ENCODE measurements around the gene PRKCZ. TPM values are rescaled to one million over a fixed set of nuclear protein-coding genes. Genes with fewer than 3 reads are reported as not detected.

Gene PRKCZ
- total and polyA plus RNA-seq, 12 donors: 8.4 to 18.4 (median 14.5) TPM

DNA sequence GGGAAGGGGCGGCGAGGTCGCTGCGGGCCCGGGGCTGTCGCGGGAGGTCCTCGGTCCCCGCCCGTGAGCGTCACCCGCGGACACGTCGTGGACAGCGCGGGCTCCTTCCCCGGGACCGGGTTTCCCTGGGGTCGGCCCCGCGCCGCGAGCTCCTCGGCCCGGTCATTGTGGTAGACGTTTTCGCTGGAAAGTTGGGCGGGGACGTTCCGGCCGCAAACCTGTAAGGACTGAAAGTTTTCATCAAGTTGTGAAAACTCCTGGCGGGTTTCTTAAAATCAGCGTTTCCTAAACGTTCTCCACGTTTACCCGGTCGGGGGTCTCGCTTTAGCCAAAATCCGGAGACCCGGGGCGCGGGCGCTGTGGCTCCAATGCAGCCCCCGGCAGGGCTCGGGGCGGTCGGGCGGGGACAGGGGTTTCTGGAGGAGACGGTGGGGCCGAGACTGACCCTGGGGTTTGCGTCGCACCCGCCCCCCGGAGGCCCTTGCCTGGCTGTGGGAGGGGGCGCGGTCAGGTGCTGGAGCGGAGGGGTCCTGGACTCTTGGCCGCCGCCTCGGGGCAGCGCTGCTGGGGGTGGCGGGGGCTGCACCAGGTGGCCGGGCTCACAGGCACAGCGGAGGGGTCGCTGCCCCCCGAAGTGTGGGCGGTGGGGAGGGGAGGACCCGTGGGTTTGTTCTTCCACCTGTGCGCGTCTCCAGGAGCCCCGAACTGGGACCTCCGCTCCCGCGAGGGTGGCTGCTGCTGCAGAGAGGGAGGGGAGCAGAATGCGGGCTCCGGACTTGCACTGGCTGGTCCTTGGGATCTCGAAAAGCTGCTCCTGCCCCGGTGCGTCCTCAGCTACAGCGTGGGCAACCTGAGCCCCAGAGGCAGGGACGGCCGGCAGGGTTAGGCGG, 827 bp downstream of the PRKCZ start:
- Histone ChIP-seq H3K4me3 (peak overlapping the region in 9 of 10 donors; percentile 40 to 64 (median 56)), H3K9me3 (no peaks in the 10 kb centered on the region), H3K27me3 (peaks cover 0 to 61% (median 56%) of the 10 kb centered on the region in 7 donors), H3K4me1 (peaks cover 3 to 19% (median 11%) of the 10 kb centered on the region in 9 donors), H3K27ac (peak overlapping the region in 1 of 10 donors; percentile 34), H3K36me3 (peaks cover 0 to 3% (median 0%) of the 10 kb centered on the region in 9 donors)
- intact Hi-C loops (cut with DNase I): no loop called here
- TF ChIP-seq CTCF (IDR thresholded peaks at IDR 0.05): no peak
- DNase-seq: no peak
- 14 to 19% methylated on average over 81 to 84 of the region's 84 CpGs for WGBS, 2 donors
- ATAC-seq: no peak

DNA sequence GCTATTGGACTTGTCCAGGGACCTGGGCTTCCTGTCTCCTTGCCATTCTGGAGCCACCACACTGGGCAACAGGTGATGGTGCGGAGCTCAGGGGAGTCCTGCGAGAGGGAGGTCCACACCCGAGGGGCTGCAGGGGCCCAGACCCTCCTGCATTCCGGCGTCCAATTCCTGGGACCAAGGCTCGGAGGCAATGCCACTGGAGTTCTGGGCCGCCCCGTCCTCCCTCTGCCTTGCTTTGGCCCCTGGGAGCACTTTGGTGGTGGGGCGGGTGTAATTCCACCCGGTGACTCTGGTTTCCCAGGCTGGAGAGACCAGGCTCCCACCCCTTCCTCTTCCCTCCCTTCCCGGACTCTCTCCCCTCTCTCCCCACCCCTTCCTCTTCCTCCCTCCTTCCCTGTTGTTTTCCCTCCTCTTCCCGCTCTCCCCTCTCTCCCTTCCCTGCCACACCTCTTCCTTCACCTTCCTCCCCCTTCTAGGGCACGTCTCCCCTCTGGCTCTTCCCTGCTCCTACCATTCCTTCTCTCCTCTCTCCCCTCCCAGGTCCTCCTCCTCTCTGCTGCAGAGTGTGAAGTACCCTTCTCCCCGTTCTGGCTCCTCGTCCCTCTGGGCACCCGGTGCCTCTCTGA, 2.0 kb downstream of the PRKCZ start:
- ATAC-seq (no peak), DNase-seq (no peak)
- Histone ChIP-seq H3K27me3 (peaks cover 0 to 50% (median 49%) of the 10 kb centered on the region in 7 donors), H3K36me3 (peaks cover 0 to 6% (median 0%) of the 10 kb centered on the region in 9 donors), H3K4me3 (no peak overlapping the region), H3K9me3 (no peaks in the 10 kb centered on the region), H3K4me1 (peaks cover 3 to 13% (median 7%) of the 10 kb centered on the region in 9 donors), H3K27ac (no peak overlapping the region)
- 63 to 66% methylated on average over 15 to 16 of the region's 16 CpGs for WGBS, 2 donors
- TF ChIP-seq CTCF (IDR thresholded peaks at IDR 0.05): no peak
- intact Hi-C loops (cut with DNase I): no loop called here

DNA sequence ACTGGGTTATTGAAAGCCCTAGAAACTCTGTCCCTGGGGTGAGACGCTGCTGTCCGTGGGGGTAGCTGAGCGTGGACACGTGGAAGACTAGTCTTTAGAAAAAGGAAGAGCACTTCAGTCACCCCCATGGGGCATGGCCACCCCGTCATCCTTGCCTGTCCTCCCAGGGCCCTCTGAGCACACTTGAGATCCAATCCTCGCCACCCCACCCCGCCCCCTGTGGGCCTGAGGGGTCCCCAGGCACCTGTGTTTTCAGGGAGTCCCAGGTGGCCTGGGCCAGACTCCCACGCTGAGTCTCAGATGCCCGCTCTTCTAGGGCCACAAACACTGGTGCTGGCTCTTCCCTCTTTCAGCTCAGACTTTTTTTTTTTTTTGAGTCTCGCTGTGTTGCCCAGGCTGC, 2.5 kb downstream of the PRKCZ start:
- no peak for DNase-seq
- intact Hi-C loops (cut with DNase I): no loop called here
- Histone ChIP-seq H3K4me1 (peaks cover 3 to 13% (median 7%) of the 10 kb centered on the region in 9 donors), H3K36me3 (peaks cover 0 to 6% (median 0%) of the 10 kb centered on the region in 9 donors), H3K27me3 (peaks cover 0 to 44% (median 44%) of the 10 kb centered on the region in 7 donors), H3K27ac (no peak overlapping the region), H3K9me3 (no peaks in the 10 kb centered on the region), H3K4me3 (no peak overlapping the region)
- WGBS, 2 donors: 86 to 89% methylated on average over 10 of the region's 10 CpGs
- ATAC-seq: no peak
- no peak for TF ChIP-seq CTCF (IDR thresholded peaks at IDR 0.05)

DNA sequence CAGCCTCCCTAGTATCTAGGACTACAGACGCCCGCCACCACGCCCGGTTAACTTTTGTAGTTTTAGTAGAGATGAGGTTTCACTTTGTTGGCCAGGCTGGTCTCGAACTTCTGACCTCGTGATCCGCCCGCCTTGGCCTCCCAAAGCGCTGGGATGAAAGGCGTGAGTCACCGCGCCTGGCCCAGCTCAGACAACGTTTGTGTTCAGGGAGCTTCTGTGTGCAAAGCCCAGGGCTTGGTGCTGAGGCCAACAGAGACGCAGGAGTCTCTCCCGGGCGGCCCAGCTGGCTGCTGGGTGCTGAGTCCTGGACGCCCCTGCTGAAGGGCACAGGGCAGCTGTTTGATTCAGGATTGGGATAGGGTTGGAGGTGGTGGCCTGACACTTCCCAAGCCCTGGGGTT, 3.0 kb downstream of the PRKCZ start:
- WGBS, 2 donors: 88 to 90% methylated on average over 17 of the region's 17 CpGs
- no peak for ATAC-seq
- TF ChIP-seq CTCF (IDR thresholded peaks at IDR 0.05): no peak

More for the DNA sequence above, 3.0 kb downstream of the PRKCZ start:
- no peaks in the 10 kb centered on the region for H3K9me3 ChIP-seq
- H3K4me1 ChIP-seq: peaks cover 3 to 13% (median 7%) of the 10 kb centered on the region in 9 donors
- intact Hi-C loops (cut with DNase I): no loop called here
- DNase-seq: peak in 1 of 2 donors; percentile 2
- no peak overlapping the region for H3K27ac ChIP-seq
- H3K36me3 ChIP-seq: peaks cover 0 to 6% (median 0%) of the 10 kb centered on the region in 9 donors
- H3K27me3 ChIP-seq: peaks cover 0 to 40% (median 39%) of the 10 kb centered on the region in 7 donors
- no peak overlapping the region for H3K4me3 ChIP-seq
